ENCODE measurements around the gene GABBR1.

Gene GABBR1

DNA sequence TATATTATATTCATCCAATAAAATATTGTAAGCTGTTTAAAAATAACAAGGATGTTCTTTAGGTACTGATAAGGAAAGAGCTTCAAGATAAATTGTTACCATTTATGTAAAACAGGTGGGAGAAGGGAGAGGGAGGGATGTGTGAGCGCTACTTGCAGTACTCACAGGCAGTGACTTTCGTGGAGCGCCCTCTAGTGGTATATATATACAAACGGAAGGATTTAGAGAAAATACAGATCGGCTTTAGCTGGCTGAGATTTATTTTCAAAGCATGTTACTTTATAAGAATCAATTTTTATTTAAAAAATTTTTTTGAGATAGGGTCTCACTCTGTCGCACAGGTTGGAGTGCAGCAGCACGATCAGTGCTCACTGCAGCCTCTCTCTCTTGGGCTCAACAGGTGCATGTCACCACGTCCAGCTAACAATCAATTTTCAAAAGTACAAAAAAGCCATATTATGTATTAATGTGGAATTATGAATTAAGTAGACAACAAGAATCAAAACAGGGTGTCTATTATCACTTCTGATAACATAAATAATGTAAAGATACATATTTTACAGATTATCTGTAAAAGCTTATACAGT is 20.6 kb upstream of the GABBR1 start:
- peak; percentile 89 for DNase-seq (ENCODE audit: low spot score)

DNA sequence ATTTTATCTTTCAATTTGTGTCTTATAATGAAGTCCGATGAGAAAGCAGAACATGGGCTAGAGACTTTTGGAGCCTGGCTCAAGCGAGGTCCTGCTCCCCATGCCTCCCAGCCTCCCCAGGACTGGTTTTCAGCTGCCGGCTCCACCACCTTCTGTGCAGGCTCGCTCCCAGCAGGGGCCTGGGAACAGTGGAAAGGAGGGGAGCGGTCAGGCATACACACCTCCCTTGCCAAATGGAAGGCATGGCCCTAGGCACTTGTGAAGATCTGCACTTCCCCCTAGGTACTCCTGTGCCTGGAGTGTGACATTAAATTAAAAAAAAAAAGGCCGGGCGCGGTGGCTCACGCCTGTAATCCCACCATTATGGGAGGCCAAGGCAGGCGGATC is 19.2 kb upstream of the GABBR1 start:
- no peak for DNase-seq (ENCODE audit: low spot score)

DNA sequence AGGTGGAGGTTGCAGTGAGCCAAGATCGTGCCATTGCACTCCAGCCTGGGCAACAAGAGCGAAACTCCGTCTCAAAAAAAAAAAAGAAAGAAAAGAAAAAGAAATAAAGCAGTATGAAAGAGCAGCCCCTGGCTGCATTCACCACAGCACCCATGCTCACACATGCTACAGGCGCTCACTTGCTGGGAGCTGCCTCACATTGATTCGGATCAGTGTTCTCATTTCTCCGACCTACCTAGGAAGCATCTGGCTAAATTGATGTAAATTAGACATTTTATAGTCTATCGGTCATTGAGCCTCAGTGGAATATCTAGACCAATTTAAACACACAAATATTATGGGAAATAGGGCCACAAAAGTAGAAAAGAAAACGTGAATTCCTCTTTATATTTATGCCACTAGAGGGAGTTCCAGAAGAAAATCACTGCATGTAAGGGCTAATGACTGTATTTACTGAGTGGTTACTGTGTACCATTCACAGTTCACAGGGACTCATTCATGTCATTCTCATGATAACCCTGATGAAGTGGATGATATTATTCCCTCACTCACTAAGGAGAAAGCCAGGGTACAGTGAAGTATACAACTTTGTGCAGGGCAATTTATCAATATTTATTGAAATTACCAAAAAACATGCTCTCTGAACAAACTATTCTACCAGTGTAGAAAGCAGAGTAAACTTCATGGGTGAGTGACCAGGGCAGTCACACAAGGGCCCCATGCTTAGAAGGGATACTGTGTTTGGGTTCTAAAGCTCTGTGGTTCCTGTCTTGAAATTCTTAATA is 18.6 kb upstream of the GABBR1 start:
- DNase-seq (ENCODE audit: low spot score), result no peak

DNA sequence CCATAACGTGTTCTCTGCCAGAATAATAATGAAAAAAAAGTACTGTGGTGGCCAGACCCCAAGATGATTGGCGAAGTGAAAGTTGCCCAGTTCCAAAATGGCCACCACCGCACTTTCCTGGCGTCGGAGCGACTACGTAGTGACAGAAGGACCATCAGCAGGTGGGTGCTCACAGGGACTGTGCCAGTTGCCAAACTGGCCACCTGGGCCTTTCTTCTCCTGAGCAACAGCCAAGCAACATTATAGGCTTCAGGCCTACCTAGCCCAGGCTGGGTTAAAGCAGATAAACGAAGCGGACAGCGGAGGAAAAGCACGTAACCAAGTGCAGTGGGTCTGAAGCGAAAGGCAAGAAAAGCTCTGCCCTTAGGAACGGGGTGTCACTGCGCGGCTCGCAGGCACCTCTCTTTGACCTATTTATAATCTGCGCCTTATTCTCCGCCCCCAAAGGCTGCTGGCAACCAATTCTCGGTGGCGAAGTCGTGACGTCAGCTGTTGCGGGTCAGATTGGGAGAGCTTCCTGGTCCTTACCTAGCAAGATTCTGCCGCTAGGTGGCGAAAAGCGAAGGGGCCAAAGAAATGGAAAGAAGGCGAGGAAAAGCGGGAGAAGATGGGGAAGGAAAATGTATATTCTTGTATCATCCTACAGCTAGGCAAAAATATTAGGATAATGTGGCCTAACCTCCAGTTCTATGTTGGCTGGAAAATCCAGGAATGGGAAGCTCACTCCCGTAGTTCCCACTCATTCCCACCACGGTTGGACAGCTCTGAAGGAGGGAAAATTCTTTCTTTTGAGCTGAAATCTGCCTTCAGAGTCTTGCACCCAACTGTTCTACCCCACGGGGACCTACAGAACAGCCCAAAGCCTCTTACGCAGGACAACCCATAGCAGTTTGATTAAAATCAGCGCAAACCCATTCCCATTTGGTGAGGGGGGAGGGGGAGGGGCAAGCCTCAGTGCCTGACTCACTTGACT is 17.0 kb upstream of the GABBR1 start:
- DNase-seq (ENCODE audit: low spot score), result peak; percentile 98

DNA sequence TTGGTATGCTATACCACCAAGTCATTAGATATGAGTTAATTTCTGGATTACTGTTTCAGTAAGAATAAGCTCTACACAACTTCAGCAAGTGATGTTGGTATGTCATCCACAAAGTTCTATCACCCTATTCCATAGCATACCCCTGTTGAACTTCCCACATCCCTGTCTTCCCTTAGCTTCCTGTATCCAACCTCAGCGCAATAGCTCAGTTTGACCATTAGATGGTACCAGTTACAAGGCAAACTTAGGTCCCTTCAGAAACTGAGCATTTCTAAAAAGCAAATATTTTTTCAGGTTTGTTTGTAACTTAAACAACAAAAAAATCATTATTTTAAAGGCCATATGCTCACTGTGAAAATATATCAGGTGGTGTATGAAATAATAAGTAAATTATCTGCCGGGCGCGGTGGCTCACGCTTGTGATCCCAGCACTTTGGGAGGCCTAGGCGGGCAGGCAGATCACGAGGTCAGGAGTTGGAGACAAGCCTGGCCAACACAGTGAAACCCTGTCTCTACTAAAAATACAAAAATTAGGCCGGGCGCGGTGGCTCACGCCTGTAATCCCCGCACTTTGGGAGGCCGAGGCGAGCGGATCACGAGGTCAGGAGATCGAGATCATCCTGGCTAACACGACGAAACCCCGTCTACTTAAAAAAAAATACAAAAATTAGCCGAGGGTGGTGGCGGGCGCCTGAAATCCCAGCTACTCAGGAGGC is 15.1 kb upstream of the GABBR1 start:
- DNase-seq (ENCODE audit: low spot score), result no peak

DNA sequence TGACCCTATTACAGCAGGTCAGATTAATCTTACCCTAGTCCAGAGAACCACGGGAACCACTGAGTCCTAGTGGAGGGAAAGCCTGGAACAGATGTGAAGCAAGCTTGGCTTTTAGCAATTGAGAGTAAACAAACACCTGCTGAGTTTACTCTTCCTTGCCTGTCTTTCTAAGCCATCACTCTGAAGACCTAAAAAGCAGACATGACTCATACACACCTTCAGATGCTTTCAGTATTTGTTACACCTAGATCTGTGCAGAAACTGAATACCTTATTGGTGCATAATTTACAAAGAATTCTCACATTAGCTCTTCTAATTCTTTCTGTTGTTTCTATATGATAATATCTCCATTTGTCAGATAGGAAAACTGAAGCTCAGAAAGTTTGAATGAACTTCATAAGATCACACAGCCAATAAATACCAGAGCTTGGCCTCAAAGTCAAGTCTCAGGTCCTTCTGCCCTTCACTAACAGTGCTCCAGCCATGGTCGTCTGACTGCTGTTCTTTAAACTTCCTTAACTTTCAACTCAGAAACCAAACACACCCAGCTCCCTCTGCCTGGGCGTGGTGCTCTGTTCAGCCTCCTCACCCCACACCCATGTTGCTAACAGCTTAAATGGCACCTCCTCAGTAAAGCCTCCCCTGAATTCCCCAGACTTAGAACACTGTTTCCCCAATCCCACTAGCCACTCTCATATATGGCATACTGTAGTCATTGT is 8.6 kb upstream of the GABBR1 start:
- DNase-seq (ENCODE audit: low spot score), result no peak

DNA sequence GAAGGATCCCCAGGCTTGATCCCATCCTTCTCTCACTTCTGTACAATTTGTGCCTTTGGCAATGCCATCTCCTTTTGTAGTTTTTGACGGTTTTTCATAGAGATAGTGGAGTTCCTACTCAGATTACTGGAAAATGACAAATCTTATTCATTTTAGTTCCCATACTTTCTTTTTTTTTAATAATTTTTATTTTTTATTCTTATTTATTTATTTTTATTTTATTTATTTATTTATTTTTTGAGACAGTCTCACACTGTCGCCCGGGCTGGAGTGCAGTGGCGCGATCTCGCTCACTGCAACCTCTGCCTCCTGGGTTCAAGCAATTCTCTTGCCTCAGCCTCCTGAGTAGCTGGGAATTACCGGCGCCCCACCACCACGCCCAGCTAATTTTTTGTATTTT is 4.3 kb upstream of the GABBR1 start:
- no peak for DNase-seq (ENCODE audit: low spot score)

DNA sequence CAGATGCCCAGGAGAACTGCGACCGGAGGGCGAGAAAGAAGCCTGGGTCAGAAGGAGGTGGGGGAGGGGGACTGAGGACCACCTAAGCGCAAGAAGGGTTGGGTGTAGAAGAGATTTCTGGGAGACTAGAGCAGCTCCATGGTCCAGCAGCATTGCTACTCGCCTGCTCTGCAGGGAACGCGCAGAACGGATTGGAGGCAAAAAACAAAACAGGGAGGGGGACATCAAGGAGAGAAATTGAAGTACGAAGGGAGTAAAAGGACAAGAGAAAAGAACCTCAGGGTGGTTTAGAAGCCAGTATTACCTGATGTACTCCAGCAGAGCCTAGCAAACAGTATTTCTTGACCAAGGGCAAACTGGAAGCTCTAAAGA is 537 bp upstream of the GABBR1 start:
- DNase-seq (ENCODE audit: low spot score), result no peak

DNA sequence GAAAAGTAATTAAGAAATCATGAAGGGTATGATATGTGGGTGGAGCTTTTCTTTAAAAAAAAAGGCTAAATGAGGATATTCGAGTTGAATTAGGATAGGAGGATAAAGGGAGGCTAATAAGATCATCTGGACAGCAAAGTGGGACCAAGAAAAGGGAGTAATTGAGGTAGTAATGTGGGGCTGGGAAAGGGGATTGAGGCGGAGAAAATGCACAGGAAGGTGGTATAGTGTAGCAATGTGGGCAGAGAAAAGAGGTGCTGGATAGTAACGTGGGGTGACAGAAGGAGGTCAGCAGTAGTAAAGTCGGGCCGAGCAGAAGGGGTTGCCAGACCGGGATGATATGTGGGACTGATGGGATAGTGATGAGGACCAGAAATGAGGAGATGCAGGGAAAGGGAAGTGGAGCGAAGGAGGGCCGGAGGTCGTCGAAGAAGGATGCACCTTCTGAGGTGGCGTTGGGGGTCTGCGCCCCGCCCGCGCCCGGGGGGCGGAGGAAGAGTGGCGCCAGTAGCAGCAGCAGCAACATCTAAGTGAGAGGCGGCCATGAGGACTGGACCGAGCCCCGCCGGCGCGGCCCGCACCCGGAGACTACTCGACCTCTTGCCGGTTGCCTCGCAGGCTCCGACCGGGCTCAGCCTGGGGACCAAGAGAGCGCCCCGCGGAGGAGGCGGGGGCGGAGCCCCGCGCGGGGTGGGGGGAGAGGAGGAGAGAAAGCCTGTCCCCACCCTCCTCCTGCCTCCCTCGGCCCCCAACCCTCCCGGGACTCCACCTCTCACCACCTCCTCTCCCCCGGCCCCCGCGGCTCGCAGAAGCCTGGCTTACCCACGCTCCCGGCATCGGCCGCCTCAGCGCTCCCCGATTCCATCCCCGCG is 887 bp downstream of the GABBR1 start:
- no peak for DNase-seq (ENCODE audit: low spot score)

DNA sequence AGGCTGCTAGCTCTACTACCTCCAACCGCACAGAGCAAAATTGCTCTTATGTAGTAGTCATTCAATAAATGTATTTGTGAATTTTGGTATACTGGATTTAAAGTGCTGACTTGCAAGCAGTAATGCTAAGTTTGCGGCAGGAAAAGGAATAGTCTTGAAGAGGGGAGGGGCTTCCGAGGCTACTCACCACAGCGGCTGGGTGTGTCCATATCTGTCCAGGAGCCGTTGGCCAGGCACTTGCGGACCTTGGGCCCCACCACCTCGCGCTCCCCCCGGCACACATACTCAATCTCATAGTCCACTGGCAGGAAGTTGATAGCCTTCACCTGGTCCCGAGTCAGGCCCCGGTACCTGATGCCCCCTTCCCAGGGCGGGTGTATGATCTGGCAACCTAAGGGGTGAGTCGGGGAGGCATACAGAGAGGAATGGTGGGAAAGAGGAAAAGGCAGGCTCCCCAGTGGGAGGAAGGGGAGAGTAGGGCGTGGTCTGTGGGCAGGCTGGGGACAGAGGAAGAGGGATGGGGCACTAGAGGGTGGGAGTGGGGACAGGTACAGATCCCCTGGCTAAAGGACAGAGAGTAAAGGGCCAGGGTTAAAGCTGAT is 1.7 kb downstream of the GABBR1 start:
- DNase-seq (ENCODE audit: low spot score), result no peak

DNA sequence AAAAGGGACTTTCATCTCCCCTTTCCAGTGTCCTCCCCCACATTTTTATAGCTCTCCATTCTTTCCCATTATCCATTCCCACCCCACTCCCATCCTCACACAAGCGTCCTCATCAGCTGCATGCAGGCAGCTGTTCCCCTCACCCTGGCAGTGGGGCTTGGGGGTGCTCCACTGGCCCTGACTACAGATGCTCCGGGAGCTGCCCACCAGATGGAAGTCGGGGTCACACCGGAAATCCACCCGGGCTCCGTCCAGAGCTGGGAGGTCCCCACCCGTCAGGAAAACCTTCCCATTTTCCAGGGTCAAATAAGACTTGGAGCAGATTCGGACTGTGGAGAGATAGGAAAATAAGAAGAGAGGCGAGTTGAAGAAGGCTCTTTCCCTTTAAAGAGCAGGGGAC is 2.7 kb downstream of the GABBR1 start:
- no peak for DNase-seq (ENCODE audit: low spot score)

DNA sequence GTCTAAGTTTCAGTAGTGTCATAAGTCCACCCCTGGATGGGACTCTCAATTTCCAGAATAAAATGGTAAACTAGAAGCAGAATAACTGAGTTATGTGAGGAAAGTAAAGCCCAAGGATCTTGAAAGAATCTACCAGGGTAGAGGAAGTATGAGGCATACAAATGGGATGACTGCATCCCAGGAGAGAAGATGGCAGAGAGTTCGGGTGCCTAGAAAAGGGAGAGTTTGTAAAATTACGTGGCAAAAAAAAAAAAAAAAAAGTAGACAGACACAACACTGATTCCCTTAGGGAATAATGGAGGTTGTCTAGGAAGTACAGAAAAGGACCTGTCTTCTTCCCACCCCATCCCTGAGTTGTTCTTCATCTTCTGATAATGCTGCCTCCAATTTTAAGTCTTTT is 3.4 kb downstream of the GABBR1 start:
- no peak for DNase-seq (ENCODE audit: low spot score)

DNA sequence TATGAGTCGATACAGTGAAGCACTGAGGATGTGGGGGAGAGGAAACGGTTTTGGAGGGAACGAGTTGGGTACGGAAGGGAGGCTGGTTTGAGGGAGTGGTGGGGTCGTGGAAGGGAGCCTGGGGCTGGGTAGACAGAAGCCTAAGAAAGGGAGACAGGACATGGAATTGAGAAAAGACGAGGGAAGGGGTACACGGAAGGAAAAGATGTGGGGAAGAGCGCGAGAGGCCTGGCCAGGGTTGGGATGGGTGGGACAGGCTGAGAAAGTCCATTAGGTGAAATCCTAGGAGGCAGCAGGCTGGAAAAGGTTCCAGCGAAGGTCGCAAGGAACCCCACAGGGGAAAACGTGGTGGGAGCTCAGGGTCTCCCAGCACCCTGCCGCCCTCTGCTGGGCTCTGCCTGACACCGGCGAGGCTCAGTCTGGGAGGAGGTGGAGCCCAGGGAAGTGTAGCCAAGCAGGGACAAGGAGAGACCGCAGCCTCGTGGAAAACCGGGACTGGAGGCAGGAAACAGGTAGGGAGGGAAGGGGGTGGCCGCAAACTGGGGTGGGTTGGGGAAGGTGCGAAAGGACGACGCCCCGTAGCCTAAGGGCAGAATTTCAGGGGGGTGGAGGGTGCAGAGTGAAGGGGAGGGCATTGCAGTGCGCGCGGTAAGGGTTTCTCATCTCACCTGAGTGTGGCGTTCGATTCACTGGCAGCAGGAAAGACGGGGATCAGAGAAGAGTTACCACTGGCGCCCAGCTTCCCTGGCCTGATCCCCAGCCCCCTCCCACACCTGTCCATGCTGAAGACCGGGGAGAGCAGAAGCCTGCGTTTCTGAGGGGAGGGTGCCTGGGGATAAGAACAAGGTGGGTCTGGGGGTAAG is 4.3 kb downstream of the GABBR1 start:
- no peak for DNase-seq (ENCODE audit: low spot score)

DNA sequence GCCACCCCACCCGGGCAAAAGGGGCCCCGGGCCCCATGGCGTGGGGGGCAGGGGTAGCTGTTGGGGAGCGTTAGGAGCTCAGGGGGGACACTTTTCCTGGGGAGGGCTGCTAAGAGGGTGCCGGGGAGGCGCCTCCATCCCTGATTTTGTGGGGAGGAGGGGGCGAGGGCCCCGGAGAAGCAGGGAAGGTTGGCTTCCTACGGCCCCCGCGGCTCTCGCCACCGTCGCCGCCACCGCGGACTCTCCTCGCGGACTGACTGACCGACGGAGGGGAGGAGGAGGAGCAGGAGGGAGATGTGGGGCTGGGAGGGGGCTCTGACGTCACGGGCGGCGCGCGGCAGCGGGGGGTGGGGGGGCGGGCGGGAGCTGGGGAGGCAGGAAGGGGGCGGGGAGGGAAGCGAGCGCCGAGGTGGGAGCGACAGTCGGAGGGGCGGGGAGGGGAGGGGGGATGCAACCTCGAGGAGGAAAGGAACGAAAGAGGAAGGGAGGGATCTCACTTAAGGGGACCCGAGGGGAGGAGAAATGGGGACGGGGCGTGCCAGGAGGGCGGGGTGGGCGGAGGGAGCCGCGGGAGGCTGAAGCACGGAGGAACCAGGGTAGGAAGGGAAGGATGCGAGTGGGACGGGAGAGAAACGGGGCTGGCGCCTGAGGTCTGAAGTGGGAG is 5.1 kb downstream of the GABBR1 start:
- DNase-seq (ENCODE audit: low spot score), result no peak

DNA sequence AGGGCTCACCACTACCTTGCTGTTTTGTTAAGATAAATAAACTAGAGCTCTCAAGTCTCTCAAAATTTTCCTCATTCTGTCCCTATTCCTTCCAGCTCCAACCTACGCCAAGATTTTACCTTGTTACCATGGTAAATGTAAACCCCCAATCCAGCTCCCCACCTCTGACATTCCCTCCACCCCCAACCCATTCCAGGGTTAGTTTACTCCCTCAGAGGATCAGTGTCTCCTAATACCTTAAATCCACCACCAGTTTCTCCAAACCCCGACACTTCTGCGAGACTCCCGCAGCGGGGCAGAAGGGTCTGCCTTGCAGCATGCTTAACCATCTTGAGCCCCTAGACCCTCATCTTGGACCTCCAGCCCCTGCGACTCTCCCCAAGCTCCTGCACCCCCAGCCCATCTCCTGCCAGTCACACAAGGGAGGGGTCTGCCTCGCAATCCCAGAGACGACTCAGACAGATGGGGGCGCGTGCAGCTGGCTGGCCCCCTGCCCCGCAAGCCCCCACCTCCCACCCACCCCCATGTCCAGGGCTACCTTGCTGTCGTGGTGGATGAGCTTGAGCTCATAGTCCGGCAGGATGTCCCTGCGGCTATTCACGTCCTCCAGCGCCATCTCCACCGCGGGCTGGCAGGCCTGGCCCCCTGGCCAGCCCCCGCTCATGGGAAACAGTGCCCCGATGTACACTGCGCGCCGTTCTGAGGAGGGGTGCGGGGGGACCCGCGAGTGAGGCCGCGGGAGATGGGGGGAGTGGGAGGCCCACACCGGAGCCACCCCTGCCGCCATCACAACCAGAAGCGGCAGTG is 5.8 kb downstream of the GABBR1 start:
- DNase-seq (ENCODE audit: low spot score), result no peak

DNA sequence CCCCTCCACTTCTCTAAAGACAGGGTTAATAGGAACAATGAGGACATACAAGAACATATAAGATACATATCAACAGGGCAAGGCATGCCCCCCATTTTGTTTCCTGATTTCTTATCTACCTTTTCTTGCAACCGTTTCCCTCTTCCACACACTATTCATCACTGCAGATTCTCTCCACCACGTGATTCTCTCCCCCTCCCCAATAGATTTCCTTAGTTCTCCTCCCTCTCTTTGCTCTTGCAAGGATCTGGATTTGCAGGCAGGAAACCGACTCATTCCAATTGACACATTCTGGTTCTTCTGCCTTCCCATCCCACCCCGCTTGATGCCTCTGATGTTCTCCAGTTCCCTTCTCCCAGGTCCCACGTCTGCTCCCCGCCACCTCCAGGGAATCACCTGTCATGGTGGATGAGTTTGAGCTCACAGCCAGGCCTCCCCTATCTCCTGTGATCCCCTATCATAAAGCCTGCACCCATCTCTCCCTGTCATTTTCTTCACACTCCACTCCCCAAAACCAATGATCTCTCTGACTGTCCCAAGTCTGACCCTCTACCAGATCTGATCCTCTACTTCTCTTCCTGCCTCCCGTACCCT is 7.5 kb downstream of the GABBR1 start:
- DNase-seq (ENCODE audit: low spot score), result no peak

DNA sequence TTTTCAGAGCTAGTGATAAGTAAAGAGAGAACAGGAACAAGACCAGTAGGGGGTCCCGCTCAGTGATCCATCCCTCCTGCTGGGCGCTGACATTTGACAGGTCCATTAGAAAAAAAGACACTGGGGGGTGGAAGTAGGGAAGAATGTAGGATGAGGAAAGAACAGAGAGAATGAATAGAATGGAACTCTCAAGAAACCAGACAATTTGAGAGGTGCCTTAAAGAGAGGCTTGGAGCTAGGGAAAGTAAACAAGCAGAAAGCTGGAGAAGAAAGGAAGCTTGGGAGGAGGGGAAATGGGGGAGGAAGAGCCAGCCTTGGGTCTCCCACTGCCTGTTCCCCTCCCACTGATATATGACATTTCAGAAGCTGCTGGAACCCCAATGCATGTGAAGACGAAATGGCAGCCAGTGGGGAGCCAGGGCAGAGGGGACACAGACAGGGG is 8.4 kb downstream of the GABBR1 start:
- no peak for DNase-seq (ENCODE audit: low spot score)
